ENCODE measurements around the gene MLC1.
A peak's percentile ranks its signal among the peaks of the same experiment; 100 is the strongest.

MLC1 gene

GRCh38 chr22:50014053-50014501, 71.1 kb downstream of the MLC1 start:
- DNase-seq: no peak

GRCh38 chr22:50012211-50013181, 72.7 kb downstream of the MLC1 start, which contains the start of gene IL17REL:
Gene IL17REL (minus strand): TSS chr22:50012765. CDS start chr22:50012646, 119 bp downstream.
- DNase-seq: no peak

- no peak for DNase-seq
Observed at GRCh38 chr22:50011447-50012210, 73.6 kb downstream of the MLC1 start.

GRCh38 chr22:50010676-50011446, 74.4 kb downstream of the MLC1 start:
- peak; percentile 65 to 83 for DNase-seq

- DNase-seq: no peak
Observed at GRCh38 chr22:50009765-50010675, 75.2 kb downstream of the MLC1 start.

Measured in stimulated activated CD4-positive, alpha-beta T cell treated with anti-CD3 and anti-CD28 coated beads, Interleukin-4, amount 100 ng/mL, for 4 hours (primary cell).